Hematopoietic multipotent progenitor cell treated with erythropoietin and hydrocortisone succinate and interleukin-3 and kit ligand, for 4 days (in vitro differentiated cells): Measurements from ENCODE around the gene BCOR.

Source experiments
- DNase-seq: peaks from one replicate; pipeline ENCODE4 v3.0.0-alpha.2; 2015

BCOR gene

DNA sequence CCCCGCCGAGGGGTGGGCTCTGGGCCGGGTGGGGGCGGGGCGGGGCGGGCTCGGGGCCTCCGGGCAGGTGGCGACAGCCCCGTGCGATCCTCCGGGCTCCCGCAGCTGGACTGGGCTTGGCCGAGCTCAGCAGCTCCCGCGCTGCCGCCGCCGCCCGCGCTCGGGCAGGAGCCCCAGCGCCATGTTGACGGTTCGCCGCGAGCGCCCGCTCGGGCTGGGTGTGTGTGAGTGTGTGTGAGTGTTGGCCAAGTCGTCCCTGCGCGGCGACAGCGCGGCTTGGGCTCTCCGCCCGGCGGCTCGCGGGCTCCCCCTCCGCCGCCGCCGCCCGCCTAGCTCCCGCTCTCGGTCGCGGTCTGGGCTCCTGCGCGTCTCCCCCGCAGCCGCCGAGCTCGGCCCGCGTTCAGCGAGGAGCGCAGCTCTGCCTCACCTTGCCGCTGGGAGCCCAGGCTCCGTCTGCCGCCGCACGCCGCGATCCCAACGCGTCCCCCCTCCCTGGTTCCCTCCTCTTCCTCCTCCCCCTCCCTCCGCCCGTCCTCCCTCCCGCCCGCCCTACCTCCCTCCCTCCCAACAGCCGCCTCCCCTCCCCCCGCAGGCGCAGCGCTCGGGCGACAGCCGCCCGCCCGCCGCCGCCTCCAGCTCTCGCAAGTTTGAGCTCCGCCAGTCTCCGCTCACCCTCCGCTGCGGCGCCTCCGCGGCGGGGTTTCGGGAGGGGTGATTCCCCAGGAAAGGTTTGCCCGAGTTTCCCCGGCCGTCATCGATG lies at the start of gene BCOR:
Gene BCOR (minus strand): TSS at position 455 of the 760 bp plus-strand sequence. CDS start 20,029 bp downstream, outside the sequence.
- peak; percentile 87 for DNase-seq

DNA sequence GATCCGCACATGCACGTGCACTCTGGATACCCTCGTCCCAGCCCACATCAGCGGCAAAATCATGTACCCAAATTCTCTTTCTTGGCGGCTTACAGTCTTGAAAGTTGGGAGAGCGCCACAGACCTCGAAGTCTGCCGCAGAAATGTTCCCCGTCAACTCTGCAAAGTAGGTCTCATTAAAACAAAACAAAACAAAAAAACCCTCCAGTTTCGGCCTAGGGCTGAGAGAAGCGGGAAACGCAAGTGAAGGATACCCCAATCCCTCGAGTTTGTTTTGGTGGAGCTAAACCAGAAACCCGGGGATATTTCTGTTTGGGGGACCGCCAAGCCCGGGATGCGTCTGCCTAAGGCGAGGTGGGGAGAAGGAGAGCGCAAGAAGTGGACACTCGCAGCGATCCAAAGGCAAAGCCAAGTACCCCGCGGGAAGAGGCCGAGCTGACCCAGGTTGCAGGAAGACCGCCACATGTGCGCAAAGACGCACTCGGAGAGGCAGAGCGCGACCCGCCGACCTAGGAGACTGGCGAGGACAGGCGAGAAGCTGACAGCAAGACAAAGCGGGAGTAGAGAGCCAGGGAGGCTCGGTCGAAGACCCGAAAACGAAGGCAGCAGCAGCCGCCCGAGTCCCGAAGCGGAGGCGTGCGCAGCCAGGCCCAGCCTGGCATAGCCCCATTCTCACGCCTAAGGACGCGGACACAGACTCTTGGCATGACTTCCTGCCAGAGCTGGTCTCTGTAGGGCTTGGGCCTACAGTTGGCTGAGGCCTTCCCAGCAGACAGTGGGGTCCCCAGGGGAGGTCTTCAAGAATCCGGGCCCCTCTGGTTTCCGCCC lies 49.6 kb upstream of the BCOR start:
- DNase-seq = no peak

DNA sequence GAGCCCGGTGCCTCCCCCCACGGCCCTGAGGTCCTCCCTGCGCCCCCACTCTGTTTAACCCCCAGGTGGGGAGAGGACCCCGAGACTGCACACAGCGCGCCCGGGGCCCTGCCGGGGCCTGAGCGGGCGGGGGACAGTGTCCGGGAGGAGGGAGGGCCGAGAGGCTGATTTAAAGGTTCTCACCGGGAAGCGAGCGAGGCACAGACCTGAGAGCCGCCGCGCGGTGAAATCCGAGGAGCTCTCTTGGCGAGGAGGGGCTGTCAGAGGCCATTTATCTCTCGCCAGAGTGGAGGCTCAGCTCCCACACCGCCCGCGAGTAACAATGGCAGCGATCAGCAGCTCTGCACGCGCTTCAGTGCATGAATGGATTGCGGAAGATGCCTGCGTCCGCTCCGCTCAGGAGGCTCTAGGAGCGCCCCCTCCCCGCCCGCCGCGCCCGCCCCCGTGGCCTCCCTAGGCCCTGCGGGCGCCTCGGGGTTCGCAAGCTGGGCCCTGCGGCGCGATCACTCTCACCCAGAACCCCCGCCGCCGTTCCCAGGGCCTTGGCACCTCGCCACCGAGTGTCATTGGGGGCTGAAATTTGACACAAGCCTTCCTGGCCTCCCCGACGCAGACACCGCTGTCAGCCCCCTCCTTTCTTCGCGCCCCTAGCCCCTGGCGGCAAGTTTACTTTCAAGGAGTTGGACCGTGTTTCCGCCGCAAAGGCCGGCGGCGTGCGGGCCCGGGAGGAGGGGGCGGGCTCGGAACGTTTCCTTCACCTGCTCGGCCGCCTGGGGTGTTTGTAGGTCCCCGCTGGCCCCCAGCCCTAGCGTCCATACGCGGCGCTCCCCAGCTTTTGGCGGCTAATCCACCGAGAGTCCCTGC lies 48.7 kb upstream of the BCOR start:
- DNase-seq = peak; percentile 64

DNA sequence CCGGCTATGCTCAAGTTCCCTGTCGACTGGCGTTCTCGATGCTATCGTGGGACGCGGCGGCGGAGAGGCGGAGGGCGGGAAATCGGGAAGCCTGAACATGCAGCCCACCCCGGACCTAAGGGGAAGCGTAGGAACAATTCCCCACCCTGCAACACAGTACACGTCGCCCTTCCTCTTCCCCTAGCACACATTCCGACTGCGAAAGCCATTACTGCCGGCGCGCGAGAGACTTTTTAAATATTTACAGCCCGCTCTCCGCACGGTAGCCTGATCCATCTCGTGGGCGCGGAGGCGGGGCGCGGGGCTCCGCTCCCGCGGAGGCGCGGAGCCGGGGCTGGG lies 48.1 kb upstream of the BCOR start:
- DNase-seq = no peak

DNA sequence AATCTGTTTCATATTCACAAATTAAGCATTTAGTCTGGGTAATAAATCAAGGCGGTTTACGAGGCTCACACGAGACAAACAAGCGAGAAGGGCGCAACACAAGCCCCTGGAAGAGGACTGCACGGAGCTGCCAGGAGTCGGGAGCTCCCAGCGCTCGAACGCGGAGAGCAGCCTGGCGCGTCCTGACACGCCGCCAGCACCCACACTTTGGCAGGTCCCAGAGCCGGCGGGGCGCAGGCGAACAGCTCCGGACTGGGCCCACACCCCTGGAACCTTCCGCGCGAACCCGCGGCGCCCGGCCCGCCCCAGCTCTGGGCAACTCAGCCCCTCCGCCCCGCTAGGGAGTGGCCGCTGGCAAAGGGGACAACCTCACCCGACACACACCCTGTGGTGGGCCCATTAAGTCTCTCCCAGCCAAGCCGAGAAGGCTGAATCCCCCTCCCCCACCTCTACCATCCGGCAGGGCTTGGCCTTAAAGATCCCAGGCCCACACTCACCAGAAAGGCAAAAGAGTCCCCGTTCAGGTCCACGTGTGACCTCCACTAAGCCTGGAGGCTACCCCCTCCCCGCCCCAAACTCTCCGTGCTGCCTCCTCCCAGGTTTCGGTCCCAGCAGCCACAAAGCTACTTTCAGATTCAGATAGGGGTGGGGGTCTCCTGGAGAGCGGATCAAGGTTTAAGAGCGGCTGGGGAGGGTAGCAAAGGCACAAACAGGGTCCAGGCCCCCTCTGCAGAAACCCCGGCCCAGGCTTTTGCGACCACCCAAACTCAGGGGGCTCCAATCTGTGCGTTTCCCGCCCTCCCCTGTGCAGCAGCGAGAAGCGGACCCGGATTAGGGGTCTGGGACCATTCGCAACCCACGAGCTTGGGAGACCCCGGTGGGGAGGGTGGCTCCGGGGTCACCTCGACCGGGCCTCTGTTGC lies 47.5 kb upstream of the BCOR start:
- DNase-seq = peak; percentile 61

DNA sequence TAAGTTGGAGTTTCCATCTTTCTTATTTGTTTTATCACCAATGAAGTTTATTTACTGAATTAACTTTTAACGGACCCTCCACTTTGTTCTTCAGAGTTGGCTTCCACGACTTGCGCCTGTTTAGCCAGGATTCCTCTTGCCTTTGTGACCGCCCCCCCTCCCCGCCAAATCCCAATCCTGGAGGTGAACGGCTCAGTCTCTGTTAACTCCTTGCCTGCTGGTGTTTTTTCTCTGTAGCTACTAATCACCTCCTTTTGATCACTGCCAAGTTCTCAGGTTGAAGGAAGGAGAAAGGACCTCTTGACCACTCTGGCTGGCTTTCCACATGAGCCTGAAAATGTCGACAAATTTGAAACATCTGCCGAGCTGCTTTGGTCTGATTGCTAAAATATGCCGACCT lies 46.8 kb upstream of the BCOR start:
- no peak for DNase-seq

DNA sequence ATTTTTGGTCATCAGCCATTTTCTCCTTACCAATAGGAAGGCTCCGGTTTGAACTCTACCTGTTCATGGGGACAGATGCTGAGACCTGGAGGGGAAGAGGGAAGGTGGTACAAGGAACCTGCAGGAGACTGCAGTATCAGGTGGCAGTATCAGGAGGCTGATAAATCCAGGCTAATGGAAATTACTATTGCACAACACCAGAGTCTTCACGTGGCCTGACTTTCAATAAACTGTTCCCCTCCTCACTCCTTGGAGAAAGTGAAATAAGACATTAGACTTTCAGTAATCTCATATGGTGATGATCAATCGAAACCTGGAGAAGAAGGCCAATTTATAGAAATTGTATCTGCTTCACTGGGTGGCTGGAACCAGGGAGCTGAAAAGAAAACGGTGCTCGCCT lies 46.2 kb upstream of the BCOR start:
- no peak for DNase-seq

DNA sequence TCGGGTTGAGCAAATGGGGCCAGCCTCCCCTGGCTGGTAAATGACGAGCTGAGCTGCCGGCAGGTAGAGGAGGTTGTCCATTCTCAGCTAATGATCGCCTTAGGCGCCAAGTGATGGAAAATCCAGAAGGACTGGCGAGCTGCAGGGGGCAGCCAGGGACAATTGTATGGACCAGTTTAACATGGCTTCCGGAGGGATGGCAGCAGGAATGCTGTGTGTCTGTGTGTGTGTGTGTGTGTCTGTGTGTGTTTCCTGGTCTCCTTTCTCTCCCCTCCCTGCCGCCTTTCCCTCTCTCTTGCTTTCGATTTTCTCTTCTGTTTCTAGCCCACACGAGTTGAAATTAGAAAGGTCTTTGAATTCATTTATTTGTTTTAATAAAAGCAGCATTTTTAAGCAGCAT lies 45.2 kb upstream of the BCOR start:
- DNase-seq = no peak

DNA sequence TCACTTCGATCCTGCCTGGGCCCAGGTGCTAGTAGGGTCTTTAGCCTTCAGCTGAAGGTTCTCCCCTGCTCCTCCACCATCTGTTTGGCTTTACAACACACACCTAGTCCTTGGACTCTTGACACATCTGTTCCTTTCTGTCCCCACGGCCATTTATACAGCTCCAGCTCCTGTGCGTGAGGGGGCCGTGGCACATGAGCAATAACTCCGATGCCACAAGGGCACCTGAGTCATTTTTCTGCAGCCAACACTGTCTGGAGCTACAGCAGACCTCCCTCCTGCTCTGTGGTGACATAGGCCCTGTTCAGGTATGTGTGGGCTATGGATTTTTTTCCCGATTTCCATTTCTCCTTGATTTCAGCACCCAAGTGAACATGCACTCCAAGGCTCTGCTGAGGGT lies 44.7 kb upstream of the BCOR start:
- DNase-seq = no peak

DNA sequence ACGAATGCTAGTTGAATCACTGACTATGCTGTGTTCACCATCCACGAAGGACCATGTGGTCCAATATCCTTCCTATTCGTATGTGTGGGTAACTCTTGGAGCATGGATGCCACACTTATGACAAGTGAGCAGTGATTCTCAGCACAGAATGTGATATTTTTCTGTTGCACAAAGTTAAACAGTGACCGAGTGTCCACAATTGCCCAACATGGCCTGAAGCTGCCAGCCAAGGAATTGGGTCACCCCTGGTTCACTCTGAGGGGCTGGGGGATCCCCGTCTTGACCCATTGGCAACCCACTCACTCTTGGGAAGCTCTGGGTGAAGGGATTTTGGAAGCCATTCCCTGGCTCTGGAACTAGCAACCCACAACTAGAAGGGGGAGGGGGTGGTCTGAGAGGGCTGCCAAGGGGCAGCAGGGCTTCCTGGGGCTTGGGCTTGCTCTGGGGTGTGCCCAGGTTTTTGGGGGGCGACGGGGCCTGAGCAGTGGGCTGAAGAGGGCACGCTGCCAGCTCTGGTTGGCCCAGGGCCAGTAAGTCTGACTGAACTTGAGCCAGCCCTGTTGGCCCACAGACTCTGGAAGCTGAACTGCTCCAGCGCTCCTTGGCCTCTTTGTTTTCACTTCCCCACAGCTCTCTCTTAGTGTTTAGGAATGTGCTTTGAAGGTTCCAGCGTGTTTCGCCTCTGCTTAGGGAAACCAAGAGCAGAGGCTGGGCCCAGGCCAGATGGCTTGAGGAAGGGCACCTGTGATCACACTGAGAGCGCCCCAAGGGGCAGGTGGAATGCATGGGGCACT lies 43.1 kb upstream of the BCOR start:
- DNase-seq = no peak

DNA sequence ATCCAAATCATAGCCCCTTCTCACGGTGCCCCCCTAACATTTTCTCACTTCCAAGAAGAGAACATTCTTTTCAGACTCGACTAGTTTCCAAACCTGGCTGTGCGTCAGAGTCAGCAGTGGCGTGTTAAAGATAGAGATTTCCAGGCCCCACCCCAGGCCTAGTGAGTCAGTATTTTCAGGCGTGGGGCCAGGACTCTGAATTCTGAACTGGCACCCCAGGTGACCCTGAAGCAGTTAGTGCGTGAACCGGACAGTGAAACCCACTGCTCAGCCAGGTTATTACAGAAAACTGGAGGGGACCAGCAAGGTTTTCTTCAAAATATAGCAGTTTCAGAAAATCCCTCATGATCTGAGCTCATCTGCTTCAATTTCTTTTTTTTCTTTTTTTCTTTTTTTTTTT lies 35.0 kb upstream of the BCOR start:
- DNase-seq = peak; percentile 65

DNA sequence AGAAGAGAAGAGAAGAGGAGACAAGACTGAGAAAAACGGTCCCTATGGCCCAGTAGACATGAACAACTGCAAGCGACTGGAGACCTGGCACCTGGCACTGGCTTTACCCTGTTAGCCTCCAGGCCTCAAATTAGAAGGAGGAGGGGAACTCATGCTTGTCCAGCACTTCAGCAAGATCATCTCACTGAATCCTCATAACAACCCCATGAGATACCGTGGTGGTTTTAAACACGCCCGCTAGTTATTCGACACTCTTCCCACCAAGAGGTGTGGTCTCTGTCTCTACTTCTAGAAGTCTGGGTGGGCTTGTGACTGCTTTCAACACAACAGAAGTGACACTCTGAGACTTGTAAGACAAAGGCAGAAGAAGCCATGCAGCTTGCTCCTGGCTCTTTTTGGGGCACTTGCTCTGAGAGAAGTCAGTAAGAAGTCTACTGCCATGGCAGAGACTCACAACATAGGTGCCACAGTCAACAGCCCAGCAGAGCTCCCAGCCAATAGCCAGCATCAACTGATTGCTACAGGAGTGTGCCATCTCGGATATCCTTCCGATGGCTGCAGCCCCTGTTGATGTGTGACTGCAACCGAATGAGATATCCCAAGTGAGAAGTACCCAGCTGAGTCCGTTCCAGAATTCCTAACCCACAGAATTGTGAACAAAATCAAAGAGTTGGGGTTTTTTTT lies 34.0 kb upstream of the BCOR start:
- DNase-seq = no peak

DNA sequence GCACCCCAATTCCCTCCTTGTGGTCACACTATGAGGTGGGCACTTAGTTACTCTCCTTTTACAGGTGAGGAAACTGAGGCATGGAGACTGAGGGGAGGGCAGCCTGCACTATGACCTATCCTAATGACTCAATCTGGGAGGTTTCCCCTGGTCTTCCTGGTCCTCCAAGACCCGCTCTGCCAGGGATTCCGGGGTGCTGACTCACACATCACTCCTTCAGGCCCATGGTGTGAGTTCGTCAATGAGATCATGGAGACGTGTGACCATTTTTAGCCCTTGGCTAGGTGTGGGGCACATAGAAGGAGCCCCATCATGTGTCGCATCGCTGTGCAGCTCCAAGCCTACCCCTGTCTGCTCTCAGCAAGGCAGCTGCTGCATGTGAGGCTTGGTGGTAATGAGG lies 32.4 kb upstream of the BCOR start:
- no peak for DNase-seq

DNA sequence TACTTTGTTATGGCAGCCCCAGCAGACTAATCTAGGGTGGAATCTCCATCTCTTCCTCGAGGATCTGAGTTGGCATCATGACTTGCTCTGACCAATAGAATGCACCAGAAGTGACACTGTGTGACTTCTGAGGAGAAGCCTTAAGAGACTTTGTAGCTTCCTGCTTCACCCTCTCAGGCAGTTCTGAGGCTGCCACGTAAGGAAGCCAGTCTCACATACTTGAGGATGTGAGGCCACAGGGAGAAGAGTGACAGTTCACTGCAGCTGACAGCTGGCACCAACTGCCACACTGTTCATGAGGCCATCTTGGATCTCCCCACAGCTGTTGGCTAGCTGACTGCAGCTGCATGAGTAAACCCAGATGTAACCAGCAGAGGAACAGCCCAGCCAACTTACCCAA lies 29.3 kb upstream of the BCOR start:
- DNase-seq = peak; percentile 74

DNA sequence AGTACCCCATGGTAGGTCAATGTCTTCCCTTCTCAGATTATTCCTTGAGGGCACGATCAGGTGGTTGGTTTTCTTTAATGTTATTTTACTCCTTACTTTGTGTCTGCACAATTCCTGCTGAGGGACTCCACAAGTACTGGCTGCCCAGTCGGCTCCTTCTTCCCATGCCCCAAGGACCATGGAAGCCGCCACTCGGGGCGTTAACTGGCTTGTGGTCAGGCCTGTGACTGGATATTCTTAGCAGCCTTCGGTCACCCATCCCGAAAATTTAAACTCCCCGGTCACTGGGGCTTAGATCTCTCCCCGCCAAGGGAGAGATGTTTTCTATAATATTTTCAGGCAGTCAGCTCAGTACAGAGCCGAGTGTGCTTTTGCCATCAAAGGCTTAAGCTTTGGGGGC lies 24.7 kb upstream of the BCOR start:
- DNase-seq = no peak

DNA sequence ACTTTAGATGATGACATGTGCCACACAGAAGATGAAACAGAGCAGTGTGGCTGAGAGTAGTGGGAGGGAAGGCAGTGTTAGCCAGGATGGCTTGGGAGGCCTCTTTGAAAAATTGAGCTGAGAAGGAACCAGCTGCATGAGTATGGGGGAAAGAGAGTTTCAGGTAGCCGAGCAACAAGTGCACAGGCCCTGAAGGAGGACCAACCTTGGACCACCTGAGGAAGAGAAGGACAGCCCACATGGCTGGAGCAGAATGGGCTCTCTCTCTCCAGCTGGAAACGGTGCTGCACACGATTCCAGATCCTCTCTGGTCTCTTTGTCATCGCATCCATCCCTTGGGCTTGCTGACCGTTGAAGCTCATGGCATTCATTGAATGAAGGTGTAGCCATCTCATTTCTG lies 23.9 kb upstream of the BCOR start:
- no peak for DNase-seq

DNA sequence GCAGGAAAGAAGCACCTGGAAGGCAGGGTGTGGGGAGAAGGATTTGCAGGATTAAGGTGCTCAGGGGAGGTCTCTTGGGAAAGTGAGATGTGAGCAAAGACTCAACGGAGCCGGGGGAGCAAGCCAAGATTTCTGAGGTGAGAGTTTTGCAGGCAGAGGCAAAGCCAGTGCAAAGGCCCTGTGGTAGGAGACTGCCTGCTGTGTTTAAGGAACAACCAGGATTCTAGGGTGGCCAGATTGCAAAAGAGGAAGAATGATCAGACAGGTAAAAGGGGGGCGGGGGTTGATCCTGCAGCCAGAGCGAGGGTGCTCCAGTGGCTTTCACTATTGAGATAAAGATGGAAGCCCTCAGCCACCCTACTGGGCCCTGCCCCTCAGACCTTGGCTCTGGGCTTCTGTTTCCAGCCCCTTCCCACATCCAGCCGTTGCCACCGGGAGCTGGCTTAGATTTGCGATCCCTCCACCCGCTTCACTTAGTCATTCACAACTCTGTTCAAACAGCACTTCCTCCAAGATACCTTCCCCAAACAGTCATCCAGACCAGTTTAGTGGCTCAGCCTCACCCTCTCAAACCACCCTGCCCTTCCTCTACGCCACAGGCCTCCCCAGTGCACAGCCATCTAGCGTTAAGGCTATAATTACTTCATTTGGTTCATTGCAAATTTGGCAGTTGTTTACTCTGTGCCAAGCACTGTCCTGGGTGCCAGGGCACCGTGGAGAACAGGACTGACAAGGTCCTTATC lies 23.3 kb upstream of the BCOR start:
- peak; percentile 57 for DNase-seq

DNA sequence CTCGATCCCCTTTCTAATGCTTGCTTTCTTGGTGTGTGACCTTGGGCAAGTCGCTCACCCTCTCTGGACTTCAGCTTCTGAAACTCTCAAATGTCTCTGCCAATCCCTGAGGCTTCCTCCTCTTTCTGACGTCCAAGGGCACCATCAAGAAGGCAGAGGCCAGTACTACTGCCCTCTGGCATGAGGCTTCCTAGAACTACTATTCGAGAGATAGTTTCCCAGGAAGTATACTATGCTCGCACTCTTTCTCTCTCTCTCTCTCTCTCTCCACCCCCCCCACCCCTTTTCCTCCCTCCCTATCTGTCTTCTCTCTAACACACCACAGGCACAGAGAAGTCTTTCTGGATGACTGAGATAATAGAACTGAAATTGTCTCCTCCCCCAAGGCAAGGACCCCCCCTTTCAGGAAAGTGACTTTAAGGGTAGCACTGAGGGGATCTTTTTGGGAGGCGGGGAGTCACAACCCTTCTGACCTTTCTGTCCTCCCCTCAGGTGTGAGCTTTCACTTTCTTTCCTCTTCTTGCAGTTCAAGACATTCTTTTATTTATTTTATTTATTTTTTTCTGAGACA lies 20.0 kb upstream of the BCOR start:
- peak; percentile 76 for DNase-seq

DNA sequence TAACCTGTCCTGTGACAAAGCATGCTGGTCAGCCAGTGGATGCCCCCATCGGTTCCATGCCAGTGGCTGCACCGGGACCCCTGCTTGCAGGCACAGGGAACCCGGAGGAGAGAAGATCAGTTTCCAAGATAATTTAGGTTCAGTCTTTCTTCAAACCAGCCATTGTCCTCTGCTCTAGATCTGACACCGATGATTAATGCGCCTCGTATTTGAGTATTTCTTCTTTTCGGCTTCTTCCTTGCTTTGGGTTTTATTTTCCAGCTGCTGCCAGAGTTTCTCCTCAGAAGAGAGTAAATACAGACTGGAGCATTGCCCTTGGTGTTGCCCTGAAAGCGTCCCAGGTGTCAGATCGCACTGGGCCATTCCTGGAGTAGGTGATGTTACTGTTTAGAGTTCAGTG lies 19.2 kb upstream of the BCOR start:
- DNase-seq = no peak

DNA sequence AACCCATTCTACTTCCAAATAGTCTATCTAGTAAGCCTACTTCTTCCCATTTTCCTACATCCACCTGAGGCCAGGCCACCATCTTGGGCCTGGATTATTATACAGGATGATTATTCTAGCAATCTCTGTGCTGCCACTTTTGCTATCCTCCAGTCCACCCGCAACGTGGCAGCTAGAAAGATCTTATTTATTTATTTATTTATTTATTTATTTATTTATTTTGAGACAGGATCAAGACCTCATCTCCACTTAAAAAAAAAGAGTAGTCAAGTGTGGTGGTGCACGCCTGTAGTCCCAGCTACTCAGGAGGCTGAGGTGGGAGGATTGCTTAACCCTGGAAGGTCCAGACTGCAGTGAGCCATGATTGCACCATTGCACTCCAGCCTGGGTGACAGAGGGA lies 15.2 kb upstream of the BCOR start:
- no peak for DNase-seq
